Parathyroid adenoma (tissue), 2 donors: ENCODE data around the gene KANSL1L.

Experiments used
- H2AFZ ChIP-seq: fragments of 300-600 bp; sonication (generic); one replicate; pipeline ENCODE4 v1.7.0; 2017; ENCODE audit warnings: antibody characterized with exemption, mild to moderate bottlenecking
- H3K27ac ChIP-seq: fragments of 300-600 bp; sonication (generic); one replicate; pipeline ENCODE4 v1.7.0; 2017
- H3K27me3 ChIP-seq: fragments of 300-600 bp; sonication (generic); one replicate; pipeline ENCODE4 v1.7.0; 2017; ENCODE audit warnings: low read length; ENCODE audit not compliant: control insufficient read depth, insufficient read depth
- H3K36me3 ChIP-seq: fragments of 300-600 bp; sonication (generic); one replicate; pipeline ENCODE4 v1.7.0; 2017; ENCODE audit warnings: low read length; ENCODE audit not compliant: control insufficient read depth, insufficient read depth
- H3K4me1 ChIP-seq: fragments of 300-600 bp; sonication (generic); one replicate; pipeline ENCODE4 v1.7.0; 2017; ENCODE audit warnings: control low read depth
- H3K4me2 ChIP-seq: fragments of 300-600 bp; sonication (generic); one replicate; pipeline ENCODE4 v1.7.0; 2017; ENCODE audit warnings: low read length
- H3K4me3 ChIP-seq: fragments of 300-600 bp; sonication (generic); one replicate; pipeline ENCODE4 v1.7.0; 2017; ENCODE audit warnings: low read depth, low read length
- H3K79me2 ChIP-seq: fragments of 300-600 bp; sonication (generic); one replicate; pipeline ENCODE4 v1.7.0; 2017; ENCODE audit warnings: control low read depth
- H3K9ac ChIP-seq: fragments of 300-600 bp; sonication (generic); one replicate; pipeline ENCODE4 v1.7.0; 2017; ENCODE audit warnings: mild to moderate bottlenecking
- H3K9me3 ChIP-seq: fragments of 300-600 bp; sonication (generic); one replicate; pipeline ENCODE4 v1.7.0; 2017; ENCODE audit warnings: low read length; ENCODE audit not compliant: control insufficient read depth
- TF ChIP-seq, protein P1 (sequence below): fragments of 300-600 bp; sonication (generic); IDR thresholded peaks from one replicate; pipeline ENCODE4 v1.7.0; 2017; ENCODE audit warnings: antibody characterized with exemption, mild to moderate bottlenecking
- donor health status: primary hyperparathyroidism.

Gene KANSL1L

DNA sequence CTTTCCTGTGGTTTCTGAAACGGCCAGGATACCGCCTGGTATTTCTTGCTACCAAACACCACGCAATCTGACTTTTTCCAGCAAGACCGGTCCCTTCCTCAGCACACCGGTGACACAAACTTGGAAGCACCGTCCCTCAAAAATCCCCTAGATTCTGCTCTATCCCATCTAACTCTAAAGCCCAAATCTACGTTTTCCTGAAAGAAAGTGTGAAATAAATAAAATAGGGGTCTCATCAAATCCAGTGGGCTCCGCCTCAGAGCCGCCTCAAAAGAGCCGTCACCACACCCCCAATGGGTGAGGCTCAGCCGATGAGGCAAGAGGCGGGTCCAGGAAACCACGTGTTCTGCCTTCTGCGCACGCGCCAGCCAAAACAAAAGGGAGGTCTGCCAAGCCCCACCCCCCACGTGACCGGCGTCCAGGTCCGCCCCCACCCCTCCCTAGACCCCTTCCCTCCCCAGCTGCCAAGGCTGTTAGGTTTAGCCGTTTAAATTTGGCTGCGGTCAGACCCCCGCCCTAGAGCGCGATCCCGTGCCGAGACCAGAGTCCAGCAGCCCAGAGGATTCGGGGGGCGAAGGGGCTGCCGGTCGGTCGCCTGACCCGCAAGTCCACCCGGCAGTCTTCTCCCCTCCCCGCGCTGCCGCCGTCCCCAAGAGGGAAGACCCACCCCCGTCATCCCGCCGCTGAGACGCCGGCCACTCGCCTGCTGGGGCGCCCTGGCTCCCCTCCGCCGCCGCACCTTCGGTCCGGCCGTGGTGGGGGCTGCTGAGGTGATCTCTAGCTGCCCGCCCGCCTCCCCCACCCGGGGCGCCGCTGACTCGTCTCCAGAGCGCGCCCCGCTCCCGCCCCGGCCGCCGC lies 534 bp downstream of the KANSL1L start:
- no peaks in the 10 kb centered on the region for H3K27me3 ChIP-seq
- H2AFZ ChIP-seq: no peak overlapping the region
- peaks cover 4% of the 10 kb centered on the region for H3K9me3 ChIP-seq
- peaks cover 10% of the 10 kb centered on the region for H3K4me1 ChIP-seq
- H3K79me2 ChIP-seq: peaks cover 46% of the 10 kb centered on the region
- H3K4me3 ChIP-seq: peak overlapping the region; percentile 100
- peak overlapping the region; percentile 97 for H3K9ac ChIP-seq
- peak overlapping the region; percentile 91 for H3K4me2 ChIP-seq
- TF ChIP-seq, protein P1, sequence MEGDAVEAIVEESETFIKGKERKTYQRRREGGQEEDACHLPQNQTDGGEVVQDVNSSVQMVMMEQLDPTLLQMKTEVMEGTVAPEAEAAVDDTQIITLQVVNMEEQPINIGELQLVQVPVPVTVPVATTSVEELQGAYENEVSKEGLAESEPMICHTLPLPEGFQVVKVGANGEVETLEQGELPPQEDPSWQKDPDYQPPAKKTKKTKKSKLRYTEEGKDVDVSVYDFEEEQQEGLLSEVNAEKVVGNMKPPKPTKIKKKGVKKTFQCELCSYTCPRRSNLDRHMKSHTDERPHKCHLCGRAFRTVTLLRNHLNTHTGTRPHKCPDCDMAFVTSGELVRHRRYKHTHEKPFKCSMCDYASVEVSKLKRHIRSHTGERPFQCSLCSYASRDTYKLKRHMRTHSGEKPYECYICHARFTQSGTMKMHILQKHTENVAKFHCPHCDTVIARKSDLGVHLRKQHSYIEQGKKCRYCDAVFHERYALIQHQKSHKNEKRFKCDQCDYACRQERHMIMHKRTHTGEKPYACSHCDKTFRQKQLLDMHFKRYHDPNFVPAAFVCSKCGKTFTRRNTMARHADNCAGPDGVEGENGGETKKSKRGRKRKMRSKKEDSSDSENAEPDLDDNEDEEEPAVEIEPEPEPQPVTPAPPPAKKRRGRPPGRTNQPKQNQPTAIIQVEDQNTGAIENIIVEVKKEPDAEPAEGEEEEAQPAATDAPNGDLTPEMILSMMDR: no peak
- H3K27ac ChIP-seq: peak overlapping the region; percentile 100
- peaks cover 12% of the 10 kb centered on the region for H3K36me3 ChIP-seq

DNA sequence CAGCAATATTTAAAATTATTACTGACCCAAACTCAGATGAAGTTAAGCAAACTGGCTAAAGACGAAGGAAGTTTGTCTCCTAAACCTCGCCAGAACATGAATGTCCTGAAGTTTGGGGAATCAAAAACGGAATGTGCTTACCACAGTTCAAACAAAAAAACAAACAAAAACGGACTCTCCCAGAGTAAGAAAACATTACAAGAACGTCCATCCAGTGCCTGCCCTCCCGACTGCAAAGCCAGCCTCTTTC lies 1.1 kb downstream of the KANSL1L start:
- H3K4me2 ChIP-seq: peak overlapping the region; percentile 91
- H3K27me3 ChIP-seq: no peaks in the 10 kb centered on the region
- peak overlapping the region; percentile 100 for H3K27ac ChIP-seq
- H3K9ac ChIP-seq: peak overlapping the region; percentile 95
- H3K4me3 ChIP-seq: peak overlapping the region; percentile 100
- TF ChIP-seq, protein P1: no peak
- H3K4me1 ChIP-seq: peaks cover 5% of the 10 kb centered on the region
- peaks cover 44% of the 10 kb centered on the region for H3K79me2 ChIP-seq
- no peak overlapping the region for H2AFZ ChIP-seq
- H3K36me3 ChIP-seq: peaks cover 12% of the 10 kb centered on the region
- H3K9me3 ChIP-seq: peaks cover 4% of the 10 kb centered on the region

DNA sequence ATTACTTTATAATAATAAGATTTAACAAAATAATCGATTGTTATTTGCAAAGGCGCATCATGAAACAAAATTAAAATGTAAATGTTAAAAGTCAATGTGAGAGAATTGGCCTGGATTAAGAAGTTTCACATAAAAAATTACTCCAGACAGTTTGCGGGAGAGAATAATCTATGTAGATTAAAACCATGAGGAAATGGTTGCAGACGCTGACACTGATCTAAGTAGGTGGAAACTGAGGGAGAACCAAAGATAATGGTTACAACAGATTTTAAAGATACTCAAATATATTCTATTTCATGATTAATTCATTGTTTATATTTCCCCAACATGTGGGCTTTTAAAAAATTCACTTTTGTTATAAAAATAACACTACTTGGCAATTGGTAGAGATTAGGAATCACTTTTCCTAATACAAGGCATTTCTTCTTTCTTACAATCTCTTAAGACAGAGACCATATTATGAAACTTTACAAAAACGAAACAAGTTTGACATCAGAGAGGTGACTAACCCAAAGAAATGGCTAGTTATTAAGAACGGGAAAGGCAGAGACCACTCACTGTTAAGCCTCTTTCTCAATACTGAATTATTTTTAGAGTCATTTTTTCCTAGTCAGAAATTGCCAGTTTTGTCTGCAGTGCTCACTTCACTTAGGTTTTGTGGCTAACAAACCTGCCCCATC lies 1.6 kb downstream of the KANSL1L start:
- Histone ChIP-seq H3K27ac (peak overlapping the region; percentile 100), H3K27me3 (no peaks in the 10 kb centered on the region), H3K9ac (peak overlapping the region; percentile 95), H3K9me3 (peaks cover 4% of the 10 kb centered on the region), H3K79me2 (peaks cover 43% of the 10 kb centered on the region), H3K4me1 (peaks cover 4% of the 10 kb centered on the region), H3K4me2 (peak overlapping the region; percentile 91), H3K4me3 (peak overlapping the region; percentile 100), H3K36me3 (peaks cover 12% of the 10 kb centered on the region), H2AFZ (no peak overlapping the region)
- TF ChIP-seq, protein P1: no peak

DNA sequence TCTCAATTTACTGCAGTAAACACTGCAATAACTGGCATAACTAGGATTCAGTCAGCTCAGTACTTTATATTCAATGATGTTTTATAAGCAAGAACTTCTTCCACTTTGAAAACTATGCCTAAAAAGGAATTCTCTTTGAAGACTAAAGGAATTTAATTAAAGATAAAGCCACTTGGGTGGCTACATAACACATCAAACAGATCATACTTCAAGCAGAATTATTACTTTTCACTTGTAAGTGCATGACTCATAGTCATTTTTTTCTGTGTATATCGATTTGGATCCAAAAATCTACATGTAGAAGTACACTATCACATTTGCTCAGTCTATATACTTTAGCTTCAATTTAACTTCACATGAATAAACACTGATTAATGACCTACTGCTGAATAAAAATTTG lies 4.0 kb downstream of the KANSL1L start:
- Histone ChIP-seq H3K4me3 (peak overlapping the region; percentile 100), H3K27ac (peak overlapping the region; percentile 100), H3K4me1 (peaks cover 2% of the 10 kb centered on the region), H3K9ac (peak overlapping the region; percentile 95), H3K79me2 (peaks cover 59% of the 10 kb centered on the region), H3K27me3 (no peaks in the 10 kb centered on the region), H3K9me3 (no peaks in the 10 kb centered on the region), H2AFZ (no peak overlapping the region), H3K4me2 (peak overlapping the region; percentile 91), H3K36me3 (peaks cover 12% of the 10 kb centered on the region)
- TF ChIP-seq, protein P1: no peak
